ENCODE measurements around the gene SPECC1L.

The SPECC1L gene

DNA sequence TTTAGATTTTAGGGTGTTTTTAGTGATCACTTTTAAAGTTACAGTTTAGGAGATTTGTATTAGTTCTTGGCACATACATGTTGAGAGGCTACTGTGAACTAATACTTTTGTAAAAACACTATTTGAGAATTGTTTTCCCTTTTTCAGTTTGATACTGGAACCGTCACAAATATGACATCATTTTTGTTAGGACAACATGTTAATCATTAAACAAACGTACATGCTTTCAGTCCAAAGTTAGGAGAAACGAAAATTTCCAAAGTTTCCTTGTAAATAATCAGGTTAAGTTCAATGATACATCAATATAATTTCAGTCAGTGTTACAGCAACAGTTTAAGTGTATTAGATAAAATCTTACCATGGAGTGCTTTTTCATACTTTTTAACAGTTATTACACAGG lies 53.1 kb downstream of the SPECC1L start:
- no peak for DNase-seq

- DNase-seq = no peak
Observed at GRCh38 chr22:24324137-24324536, 53.5 kb downstream of the SPECC1L start.

GRCh38 chr22:24325105-24325757 lies 54.6 kb downstream of the SPECC1L start:
- DNase-seq = no peak

GRCh38 chr22:24326266-24326665 lies 55.6 kb downstream of the SPECC1L start:
- no peak for DNase-seq

GRCh38 chr22:24327832-24328231 lies 57.2 kb downstream of the SPECC1L start:
- no peak for DNase-seq

DNA sequence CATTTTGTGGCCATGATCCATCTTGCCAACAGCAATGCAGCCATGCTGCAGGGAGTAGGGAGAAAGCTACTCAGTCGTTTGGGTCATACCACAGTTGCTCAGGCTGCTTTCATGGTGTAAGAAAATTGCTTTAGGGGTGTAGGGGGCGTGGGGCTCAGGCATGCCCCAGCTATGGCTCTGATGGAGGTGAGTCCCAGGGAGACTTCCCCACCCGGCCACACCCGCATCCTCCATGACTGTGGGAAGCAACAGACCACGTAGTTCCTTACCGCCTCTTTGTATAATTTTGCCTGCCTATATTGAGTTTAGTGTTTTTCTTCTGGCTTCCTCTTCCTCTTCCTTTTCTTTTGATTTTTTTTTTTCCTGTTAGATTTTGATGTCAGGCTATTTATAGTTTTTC lies 58.8 kb downstream of the SPECC1L start:
- DNase-seq = no peak

GRCh38 chr22:24330636-24331035 lies 60.0 kb downstream of the SPECC1L start:
- DNase-seq = no peak

DNA sequence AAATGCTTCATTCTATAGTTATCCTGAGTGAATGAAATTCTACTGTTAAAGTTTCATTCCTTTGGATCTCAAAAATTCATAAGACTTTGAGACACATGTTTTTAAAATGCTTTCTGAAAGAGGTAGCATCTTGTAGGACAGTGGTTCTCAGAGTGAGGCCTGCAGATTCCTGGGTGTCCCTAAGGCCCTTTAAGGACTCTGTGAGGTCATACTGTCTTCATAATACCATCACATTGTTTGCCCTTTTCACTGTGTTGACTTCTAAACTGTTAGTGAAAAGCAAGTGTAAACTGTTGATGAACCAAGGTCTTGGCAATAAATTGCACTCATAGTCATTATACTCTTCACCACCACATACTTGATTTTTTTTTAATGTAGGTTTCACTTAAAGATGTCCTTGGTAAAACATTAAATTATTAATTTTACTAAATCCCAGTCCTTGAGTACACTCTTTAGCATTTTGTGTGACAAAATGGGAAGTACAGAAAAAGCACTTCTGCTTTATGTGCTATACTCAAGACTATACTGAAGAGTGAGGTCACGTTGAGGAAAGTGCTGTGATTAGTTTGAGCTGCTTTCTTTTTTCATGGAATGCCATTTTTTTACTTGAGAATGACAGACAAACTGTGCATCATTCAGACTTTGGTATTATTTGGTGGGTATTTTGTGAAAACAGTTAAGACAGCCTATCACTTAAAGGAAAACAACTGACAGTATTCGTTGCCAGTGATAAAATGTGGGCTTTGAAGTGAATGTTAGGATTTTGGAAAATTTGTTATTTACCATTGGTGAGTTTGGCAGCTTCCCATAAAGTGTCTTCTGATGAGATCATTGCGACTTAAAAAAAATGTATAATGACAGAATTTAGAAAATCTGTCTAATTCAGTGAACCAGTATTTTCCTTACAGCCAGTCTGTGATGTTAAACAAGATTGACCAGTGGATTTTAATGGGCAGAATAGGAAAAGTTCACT lies 61.1 kb downstream of the SPECC1L start:
- DNase-seq = no peak

- no peak for DNase-seq
Observed at GRCh38 chr22:24333301-24333700, 62.7 kb downstream of the SPECC1L start.

DNA sequence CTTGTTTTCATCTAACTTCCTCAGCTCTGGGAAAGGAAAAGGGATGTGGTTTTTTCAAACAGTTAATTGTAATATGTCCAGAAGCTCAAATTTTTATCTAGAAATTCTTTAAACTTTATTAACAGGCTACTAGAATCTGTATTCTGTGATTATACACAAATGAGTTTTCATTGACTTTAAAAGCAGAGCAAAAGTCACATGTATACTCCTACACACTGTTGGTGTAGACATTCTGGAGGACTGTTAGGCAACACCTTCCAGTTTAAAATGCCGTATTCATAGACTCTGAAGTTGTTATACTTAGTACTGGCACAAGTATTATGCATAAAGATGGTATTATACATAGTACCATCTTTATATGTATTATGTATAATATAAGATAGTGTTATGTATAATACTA lies 64.9 kb downstream of the SPECC1L start:
- no peak for DNase-seq

GRCh38 chr22:24337894-24338645 lies 67.4 kb downstream of the SPECC1L start:
- DNase-seq = no peak

- DNase-seq = no peak
Observed at GRCh38 chr22:24338726-24339451, 68.3 kb downstream of the SPECC1L start.

DNA sequence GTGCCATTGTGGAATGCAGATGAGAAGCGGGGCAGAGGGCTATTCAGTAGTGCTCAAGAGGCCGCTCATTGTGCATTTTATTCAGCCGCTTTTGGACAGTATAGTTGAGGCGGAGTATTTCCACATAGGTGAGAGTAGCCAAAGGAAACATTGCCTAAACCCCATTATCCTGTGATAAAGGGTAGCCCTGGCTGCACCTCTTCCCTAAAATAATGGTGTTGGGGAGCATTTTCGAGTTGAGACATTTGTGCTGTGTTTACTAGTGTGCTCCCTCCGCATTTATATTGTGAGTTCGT lies 68.8 kb downstream of the SPECC1L start:
- no peak for DNase-seq

- no peak for DNase-seq
Observed at GRCh38 chr22:24341627-24342026, 71.0 kb downstream of the SPECC1L start.

- DNase-seq = no peak
Observed at GRCh38 chr22:24350627-24351026, 80.0 kb downstream of the SPECC1L start.

DNA sequence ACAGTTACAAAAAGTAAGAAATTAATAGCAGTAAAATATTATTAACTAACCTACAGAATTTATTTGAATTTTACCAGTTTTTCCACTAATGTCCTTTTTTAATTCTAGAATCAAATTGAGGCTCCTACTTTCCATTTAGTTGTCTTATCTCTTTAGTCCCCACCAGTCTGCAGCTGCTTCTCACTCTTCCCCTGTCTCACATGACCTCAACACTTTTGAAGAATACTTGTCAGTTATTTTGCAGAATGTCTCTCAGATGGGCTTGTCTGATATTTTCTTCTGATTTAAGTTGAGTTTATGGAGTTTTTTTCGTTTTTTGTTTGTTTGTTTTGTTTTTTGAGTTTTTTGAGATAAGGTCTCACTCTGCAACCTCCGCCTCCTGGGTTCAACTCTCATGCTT lies 82.5 kb downstream of the SPECC1L start:
- DNase-seq = no peak

DNA sequence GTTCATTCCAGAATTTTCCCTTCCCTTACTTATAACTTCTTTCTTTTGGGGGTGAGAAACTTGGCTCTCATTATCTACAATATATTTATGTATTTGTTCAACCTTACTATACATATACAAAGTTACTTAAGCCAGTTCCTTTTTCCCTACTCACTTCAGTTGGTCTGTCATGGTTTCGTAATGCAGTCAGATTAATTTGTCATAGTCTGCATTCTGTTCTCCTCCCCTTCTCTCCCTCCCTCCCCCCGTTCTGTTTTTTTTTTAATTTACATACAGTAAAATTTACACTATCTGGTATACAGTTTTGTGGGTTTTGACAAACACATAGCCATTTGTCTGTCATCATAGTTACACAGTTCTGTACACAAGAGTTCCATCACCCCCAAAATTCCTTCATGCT lies 84.9 kb downstream of the SPECC1L start:
- DNase-seq = no peak

GRCh38 chr22:24357547-24357946 lies 86.9 kb downstream of the SPECC1L start:
- no peak for DNase-seq

GRCh38 chr22:24358105-24358836 lies 87.6 kb downstream of the SPECC1L start:
- DNase-seq = no peak

- no peak for DNase-seq
Observed at GRCh38 chr22:24359452-24360120, 89.0 kb downstream of the SPECC1L start.

DNA sequence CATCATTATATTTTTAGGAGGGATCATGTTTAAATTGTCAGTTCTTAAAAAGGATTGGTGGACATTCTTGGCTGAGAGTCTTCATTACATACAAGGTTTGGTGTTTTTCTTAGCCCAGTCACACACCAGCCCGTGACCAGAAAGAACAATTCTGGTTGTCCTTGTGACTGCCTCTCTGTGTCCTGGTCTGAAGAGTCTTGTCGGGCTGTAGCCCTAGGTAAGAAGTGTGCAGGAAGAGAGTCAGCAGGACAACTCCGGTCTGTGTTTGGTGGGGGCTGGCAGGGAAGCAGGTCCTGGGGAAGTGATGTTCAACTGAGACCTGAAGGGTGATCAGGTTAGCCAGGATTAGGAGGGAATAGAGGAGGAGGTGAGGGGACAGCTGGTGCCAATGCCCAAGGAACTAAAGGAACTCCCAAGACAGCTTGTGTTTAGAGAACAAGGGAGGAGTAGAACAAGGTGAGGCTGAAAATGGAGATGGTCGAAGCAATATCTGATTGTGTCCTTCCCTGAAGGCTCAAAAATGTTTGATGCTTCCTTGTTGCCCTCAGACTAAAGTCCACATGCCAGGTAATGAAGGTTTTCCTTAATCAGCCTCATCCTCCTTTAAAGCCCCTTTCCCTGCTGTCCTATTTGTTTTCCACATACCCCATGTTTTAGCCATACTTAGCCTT lies 91.5 kb downstream of the SPECC1L start:
- no peak for DNase-seq

Measured in cortex of kidney (tissue), 1 donor.